Upper lobe of left lung (tissue), 6 donors: Measurements from ENCODE around the gene EPN1. TPM values are rescaled to one million over a fixed set of nuclear protein-coding genes. Genes with fewer than 3 reads are reported as not detected.
"Not testable (repeated sequence)": the region's sequence is repeated elsewhere in the genome, so short reads cannot be mapped to it uniquely, and the experiment has no call there.

ENCODE experiments used
- ATAC-seq, 2 donors: fragments of 200-7000 bp; cut with Tn5 transposase; one replicate each; pipeline ENCODE4 v1.9.1; 2022; ENCODE audit warnings: mild to moderate bottlenecking in 2 of 2, moderate library complexity in 2 of 2; ENCODE audit not compliant: low FRiP score in 2 of 2
- DNase-seq, 2 donors: peaks; one replicate each; pipeline ENCODE4 v3.0.0-alpha.2; 2019 to 2020
- H3K27ac ChIP-seq, 4 donors: fragments of 200-600 bp; sonication (generic); one replicate each; pipeline ENCODE4 v1.5.1; 2016 to 2019
- H3K27me3 ChIP-seq, 4 donors: fragments of 200-600 bp; sonication (generic); one replicate each; pipeline ENCODE4 v1.5.1; 2017 to 2019
- H3K36me3 ChIP-seq, 4 donors: fragments of 200-600 bp; sonication (generic); one replicate each; pipeline ENCODE4 v1.5.1; 2016 to 2019
- H3K4me1 ChIP-seq, 4 donors: fragments of 200-600 bp; sonication (generic); one replicate each; pipeline ENCODE4 v1.5.1; 2018 to 2019
- H3K4me3 ChIP-seq, 4 donors: fragments of 200-600 bp; sonication (generic); one replicate each; pipeline ENCODE4 v1.5.1; 2017 to 2019; ENCODE audit warnings: mild to moderate bottlenecking in 2 of 4, moderate library complexity in 1 of 4
- H3K9me3 ChIP-seq, 4 donors: fragments of 200-600 bp; sonication (generic); one replicate each; pipeline ENCODE4 v1.5.1; 2018 to 2019
- CTCF ChIP-seq, 6 experiments: fragments of 450-650 bp in 4 of 6; fragments of 200-600 bp in 2 of 6; sonication (generic) in 2 of 6; IDR thresholded peaks; one replicate each; pipeline ENCODE4 v1.5.1; 2016 to 2019; ENCODE audit warnings: antibody characterized with exemption in 6 of 6
- EP300 ChIP-seq, 4 donors: sonication (generic); formaldehyde crosslinking; IDR thresholded peaks; one replicate each; pipeline ENCODE4 v1.5.1; 2017; ENCODE audit warnings: antibody characterized with exemption in 4 of 4, control low read depth in 2 of 4
- POLR2A ChIP-seq, 4 donors: fragments of 450-650 bp; IDR thresholded peaks; one replicate each; pipeline ENCODE4 v1.5.1; 2016 to 2017; ENCODE audit warnings: antibody characterized with exemption in 4 of 4, mild to moderate bottlenecking in 2 of 4
- POLR2AphosphoS5 ChIP-seq, 2 donors: sonication (generic); formaldehyde crosslinking; IDR thresholded peaks; one replicate each; pipeline ENCODE4 v1.5.1; 2017; ENCODE audit warnings: antibody characterized with exemption in 2 of 2
- WGBS, 2 donors: methylation state at CpG; one replicate each; pipeline ENCODE4 v1.1.5; 2017 to 2018; 5-methylcytosine and 5-hydroxymethylcytosine counted together
- total RNA-seq, 6 donors: library from RNA; depleted of rRNA in 4 of 6; stranded (reverse); fragments of >200 nt in 4 of 6; gene quantifications; one replicate each; pipeline versions ENCODE4 v1.1.0 to v1.2.1, GENCODE V29; 2016 to 2021
- donor health status: DM: no; HTN: no; CAD: no; lungs with moderate emphysema.
- donor health status: DM: no; HTN: yes; CAD: no; lungs with severe emphysema.

Gene EPN1
- total RNA-seq, 6 donors from 2014 or later = 59.7 to 357 (median 126) TPM

GRCh38 chr19:55720214-55720746, 45.3 kb downstream of the EPN1 start:
- TF ChIP-seq POLR2AphosphoS5 (IDR thresholded peaks at IDR 0.05) (no peak), CTCF (IDR thresholded peaks at IDR 0.05) (no peak), POLR2A (IDR thresholded peaks at IDR 0.05) (no peak), EP300 (IDR thresholded peaks at IDR 0.05) (no peak)
- Histone ChIP-seq H3K27ac (no peak overlapping the region), H3K27me3 (no peaks in the 10 kb centered on the region), H3K4me1 (no peaks in the 10 kb centered on the region), H3K4me3 (no peak overlapping the region), H3K36me3 (no peaks in the 10 kb centered on the region), H3K9me3 (peaks cover 0 to 10% (median 5%) of the 10 kb centered on the region in 4 donors)
- DNase-seq (no peak), ATAC-seq (no peak)
- WGBS, 2 donors = 58 to 61% methylated on average over 5 of the region's 5 CpGs

GRCh38 chr19:55720801-55721200, 45.8 kb downstream of the EPN1 start:
- no peaks in the 10 kb centered on the region for H3K27me3 ChIP-seq
- no peaks in the 10 kb centered on the region for H3K4me1 ChIP-seq
- TF ChIP-seq EP300 (IDR thresholded peaks at IDR 0.05) (no peak), POLR2A (IDR thresholded peaks at IDR 0.05) (no peak), CTCF (IDR thresholded peaks at IDR 0.05) (no peak)
- H3K36me3 ChIP-seq = no peaks in the 10 kb centered on the region
- ATAC-seq (no peak), DNase-seq (no peak)
- H3K27ac ChIP-seq = no peak overlapping the region
- whole genome bisulfite sequencing, 2 donors = 73 to 85% methylated on average over 3 of the region's 3 CpGs
- H3K4me3 ChIP-seq = no peak overlapping the region
- peaks cover 0 to 10% (median 5%) of the 10 kb centered on the region in 4 donors for H3K9me3 ChIP-seq

- Histone ChIP-seq H3K4me3 (no peak overlapping the region), H3K36me3 (no peaks in the 10 kb centered on the region), H3K27me3 (no peaks in the 10 kb centered on the region), H3K4me1 (no peaks in the 10 kb centered on the region), H3K27ac (no peak overlapping the region), H3K9me3 (peaks cover 0 to 10% (median 5%) of the 10 kb centered on the region in 4 donors)
- 84 to 92% methylated on average over 8 of the region's 8 CpGs for WGBS, 2 donors
- no peak for DNase-seq
- no peak for TF ChIP-seq CTCF (IDR thresholded peaks at IDR 0.05)
- TF ChIP-seq EP300 (IDR thresholded peaks at IDR 0.05) = no peak
- TF ChIP-seq POLR2A (IDR thresholded peaks at IDR 0.05) = no peak
- TF ChIP-seq POLR2AphosphoS5 (IDR thresholded peaks at IDR 0.05) = no peak
- no peak for ATAC-seq
Observed at GRCh38 chr19:55723491-55723890, 48.5 kb downstream of the EPN1 start.

GRCh38 chr19:55730378-55730777, 55.4 kb downstream of the EPN1 start:
- H3K27ac ChIP-seq, H3K9me3 ChIP-seq, H3K4me3 ChIP-seq, H3K4me1 ChIP-seq, H3K27me3 ChIP-seq, ATAC-seq, DNase-seq, H3K36me3 ChIP-seq: not testable (repeated sequence)
- WGBS, 2 donors = 76 to 83% methylated on average over 2 of the region's 2 CpGs

GRCh38 chr19:55738302-55738701, 63.3 kb downstream of the EPN1 start, which contains the start of gene NLRP9:
NLRP9 (minus strand) TSS chr19:55738402; CDS start chr19:55738374, 28 bp downstream.
- Histone ChIP-seq H3K27ac (no peak within 1 kb of the TSS), H3K4me3 (no peak within 1 kb of the TSS), H3K36me3 (no peaks in the 10 kb centered on the region), H3K4me1 (no peaks in the 10 kb centered on the region), H3K27me3 (no peaks in the 10 kb centered on the region), H3K9me3 (no peaks in the 10 kb centered on the region)
- ATAC-seq (no peak), DNase-seq (no peak)
- WGBS, 2 donors = 91 to 92% methylated on average over 3 of the region's 3 CpGs
- TF ChIP-seq EP300 (IDR thresholded peaks at IDR 0.05) (no peak), CTCF (IDR thresholded peaks at IDR 0.05) (no peak), POLR2AphosphoS5 (IDR thresholded peaks at IDR 0.05) (no peak), POLR2A (IDR thresholded peaks at IDR 0.05) (no peak)
